NCI-H2227 treated with DMSO at 0.1 percent for 48 hours (cell line): ENCODE data around the gene CYP27A1.

ENCODE experiments used
- DNase-seq: peaks from one replicate; lab custom pipeline; 2025; lab: John Stamatoyannopoulos, UW

CYP27A1 gene

GRCh38 chr2:218858671-218859555, 77.0 kb downstream of the CYP27A1 start:
- DNase-seq = no peak

GRCh38 chr2:218859556-218859987, 77.6 kb downstream of the CYP27A1 start, which contains the start of gene WNT6:
WNT6 (plus strand) TSS chr2:218859805; CDS start chr2:218860038, 233 bp downstream.
- DNase-seq = no peak

GRCh38 chr2:218859988-218860831, 78.3 kb downstream of the CYP27A1 start:
- DNase-seq = no peak

- DNase-seq = peak; percentile 91
Observed at GRCh38 chr2:218860950-218861381, 79.0 kb downstream of the CYP27A1 start.

GRCh38 chr2:218861645-218862318, 79.8 kb downstream of the CYP27A1 start:
- no peak for DNase-seq

GRCh38 chr2:218863021-218863520, 81.1 kb downstream of the CYP27A1 start:
- DNase-seq = no peak
